NCI-H1092 (cell line): ENCODE data around the gene SEBOX.

ENCODE experiments used
- DNase-seq: peaks from one replicate; lab custom pipeline; 2025; lab: John Stamatoyannopoulos, UW

The SEBOX gene, protein sequence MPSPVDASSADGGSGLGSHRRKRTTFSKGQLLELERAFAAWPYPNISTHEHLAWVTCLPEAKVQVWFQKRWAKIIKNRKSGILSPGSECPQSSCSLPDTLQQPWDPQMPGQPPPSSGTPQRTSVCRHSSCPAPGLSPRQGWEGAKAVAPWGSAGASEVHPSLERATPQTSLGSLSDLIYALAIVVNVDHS

DNA sequence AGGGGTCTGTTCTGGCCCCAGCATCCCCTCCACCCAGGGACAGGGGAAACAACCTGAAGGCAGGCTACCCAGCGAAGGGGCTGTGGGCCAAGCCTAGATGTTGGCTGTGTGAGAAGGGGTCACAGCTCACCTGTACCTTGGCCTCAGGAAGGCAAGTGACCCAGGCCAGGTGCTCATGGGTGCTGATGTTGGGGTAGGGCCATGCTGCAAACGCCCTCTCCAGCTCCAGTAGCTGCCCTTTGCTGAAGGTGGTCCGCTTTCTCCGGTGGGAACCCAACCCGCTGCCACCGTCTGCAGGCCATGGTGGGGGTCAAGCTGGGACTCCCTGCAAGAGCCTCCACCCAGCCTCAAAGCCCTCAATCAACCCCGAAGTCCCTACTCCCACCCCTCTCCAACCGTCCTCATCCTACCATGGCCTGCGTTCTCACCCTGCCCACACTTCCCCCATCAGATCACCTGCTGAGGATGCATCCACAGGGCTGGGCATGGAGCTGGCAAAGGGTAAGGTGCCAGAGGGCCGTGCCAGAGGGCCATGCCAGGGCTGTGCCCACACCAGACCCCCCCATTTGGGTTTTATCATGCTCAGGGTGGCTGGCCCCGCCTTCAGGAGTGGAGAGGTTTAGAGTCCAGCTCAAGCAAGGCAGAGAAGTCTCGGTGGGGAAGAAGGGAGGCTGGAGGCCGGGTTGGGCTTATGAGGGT is at the start of gene SEBOX:
Gene SEBOX, minus strand, starts transcription at position 535 of the 699 bp plus-strand sequence. Its CDS starts 48 bp downstream, at position 487.
- no peak for DNase-seq

DNA sequence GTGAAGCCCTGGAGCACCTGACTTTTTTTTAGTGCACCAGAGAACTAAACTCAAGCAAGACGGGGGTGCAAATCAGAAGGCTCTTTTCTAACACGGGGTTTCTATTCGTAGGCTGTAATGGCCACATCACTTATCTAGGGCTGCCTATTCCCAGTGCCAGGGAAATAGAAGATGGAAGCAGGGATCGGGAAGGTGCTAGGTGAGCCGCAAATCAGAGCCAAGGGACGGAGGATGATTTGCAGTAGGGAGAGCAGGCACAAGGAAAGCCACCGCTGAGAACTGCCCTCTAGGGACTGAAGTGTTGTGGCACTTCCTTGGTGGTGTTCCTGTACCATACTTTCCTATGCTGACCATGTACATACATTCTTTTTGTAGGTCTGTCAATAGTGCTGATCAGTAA is 48.8 kb upstream of the SEBOX start:
- no peak for DNase-seq

DNA sequence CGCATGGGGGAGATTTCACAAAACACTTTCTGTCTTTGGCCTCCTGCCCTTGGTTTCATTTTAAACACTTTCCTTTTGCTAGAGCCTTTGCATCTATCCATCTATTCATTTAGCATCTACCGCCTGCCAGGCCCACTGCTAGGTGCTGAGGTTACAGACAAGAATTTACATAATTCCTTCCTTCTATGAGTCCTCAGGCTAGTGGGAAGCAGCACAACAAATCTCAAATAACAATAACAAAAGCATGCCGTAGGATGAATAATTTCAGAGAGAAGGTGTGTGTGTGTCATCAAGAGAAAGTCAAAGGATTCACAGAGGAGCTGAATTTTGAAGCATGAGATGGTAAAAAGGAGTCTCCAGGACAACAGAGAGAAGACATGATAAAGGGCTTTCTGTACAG is 47.1 kb upstream of the SEBOX start:
- DNase-seq, result no peak

DNA sequence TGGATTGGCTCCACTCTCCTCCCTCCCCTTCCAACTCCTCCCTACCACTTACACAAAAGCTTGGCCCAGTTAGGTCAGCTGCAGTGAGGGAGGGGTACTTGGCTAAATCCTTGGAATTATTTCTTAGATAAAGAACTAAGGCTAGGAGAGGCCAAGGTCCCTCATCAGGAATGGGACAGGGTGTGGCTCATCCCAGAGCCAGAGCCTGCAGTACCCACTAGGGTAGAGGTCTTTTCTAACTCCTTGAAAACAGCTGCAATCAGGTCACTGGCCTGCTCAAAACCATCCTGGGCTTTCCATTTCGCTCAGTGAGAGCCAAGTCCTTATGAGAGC is 42.9 kb upstream of the SEBOX start:
- no peak for DNase-seq

DNA sequence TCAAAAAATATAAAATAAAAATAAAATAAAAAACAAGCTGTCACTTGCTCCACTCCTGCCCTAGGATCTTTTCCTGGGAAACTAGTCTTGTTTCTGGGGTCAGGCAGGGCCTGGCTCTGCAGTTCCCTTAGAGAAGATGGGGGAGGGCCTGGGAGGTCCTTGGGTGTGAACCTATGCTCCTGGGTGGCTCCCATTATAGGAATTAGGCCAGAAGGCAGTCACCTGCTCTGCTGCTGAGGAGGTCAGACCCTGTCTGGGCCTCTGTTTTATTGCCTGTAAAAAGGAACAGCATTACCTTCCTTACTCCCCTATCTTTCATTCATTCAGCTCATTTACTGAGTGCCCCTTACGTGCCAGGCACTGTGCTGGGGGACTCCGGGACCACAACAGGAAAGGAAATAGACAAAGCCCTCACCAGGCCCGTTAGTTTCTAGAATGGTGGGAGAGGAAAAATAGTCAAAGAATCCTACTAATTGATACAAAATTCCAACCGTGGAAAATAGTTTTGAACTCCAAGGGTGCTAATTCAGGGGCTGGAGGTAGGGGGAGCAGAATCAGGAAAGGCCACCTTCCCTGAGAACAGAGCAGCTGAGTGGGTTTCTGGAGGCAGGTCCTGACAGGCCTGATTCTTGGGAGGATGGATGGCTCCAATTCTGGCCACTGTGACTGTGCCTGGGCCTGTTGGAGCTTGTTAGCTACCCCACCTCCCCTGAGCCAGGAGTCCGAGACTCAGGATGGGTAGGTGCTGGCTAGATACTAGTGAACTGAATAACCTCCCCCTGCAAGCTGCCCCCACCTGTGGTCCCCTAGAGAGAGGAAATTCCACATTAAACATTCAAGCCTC is 42.4 kb upstream of the SEBOX start:
- DNase-seq, result no peak

DNA sequence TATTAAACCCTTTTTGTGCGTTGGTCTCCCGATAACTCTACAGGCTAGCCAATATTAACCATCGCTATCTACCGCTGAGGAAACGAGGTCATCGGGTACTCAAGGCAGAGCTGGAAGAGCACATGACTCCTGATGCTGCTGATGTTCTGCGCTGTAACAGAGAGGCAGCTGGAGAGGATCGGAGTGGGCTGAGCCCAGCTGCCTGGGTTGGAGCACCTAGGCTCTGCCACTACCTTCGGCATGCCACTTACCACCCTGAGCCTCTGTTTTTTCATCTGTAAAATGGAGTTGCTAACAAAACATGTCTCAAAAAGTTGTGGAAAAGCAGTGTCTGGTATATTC is 41.4 kb upstream of the SEBOX start:
- DNase-seq, result no peak

DNA sequence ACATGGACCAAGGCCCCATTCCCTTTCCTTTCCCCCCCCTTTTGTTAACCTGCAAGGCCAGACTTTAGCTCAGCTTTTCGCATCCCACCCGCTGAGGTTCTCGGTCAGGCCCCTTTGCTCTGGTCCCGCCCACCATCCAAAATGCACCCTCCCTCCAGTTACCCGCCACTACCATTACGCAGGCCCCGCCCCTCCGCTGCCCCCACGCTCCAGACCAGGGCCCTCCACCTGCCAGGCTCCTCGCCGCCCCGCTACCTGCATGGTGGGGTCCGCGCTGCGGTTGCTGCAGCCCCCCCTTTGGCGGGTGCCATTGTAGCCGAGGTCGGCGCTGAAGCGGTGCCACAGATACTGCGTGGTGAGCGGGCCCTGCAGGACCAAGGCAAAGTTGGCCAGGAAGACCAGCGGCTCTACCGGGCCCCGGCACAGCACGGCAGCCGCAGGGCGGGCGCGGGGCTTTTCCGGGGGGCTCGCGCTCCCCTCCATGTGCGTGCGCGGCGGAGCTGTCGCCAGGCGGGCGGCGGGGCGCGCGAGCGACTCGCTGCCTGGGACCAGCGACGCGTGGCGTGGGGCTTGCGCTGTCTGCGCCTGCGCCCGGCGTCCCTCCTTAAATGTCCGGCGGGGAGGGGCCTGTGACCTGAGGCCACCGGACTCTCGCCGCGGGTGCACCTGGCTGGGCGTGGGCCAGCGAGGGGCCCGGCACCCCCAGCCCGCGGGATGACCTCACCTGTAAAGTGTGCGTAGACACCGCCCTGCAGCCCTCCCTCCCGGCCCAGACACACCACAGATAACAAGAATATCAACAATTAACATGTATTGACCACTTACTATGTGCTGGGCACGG is 40.9 kb upstream of the SEBOX start, which contains the start of gene SLC46A1:
Gene SLC46A1, minus strand, starts transcription at position 581 of the 841 bp plus-strand sequence. Its CDS starts 98 bp downstream, at position 483.
- DNase-seq, result peak; percentile 28

DNA sequence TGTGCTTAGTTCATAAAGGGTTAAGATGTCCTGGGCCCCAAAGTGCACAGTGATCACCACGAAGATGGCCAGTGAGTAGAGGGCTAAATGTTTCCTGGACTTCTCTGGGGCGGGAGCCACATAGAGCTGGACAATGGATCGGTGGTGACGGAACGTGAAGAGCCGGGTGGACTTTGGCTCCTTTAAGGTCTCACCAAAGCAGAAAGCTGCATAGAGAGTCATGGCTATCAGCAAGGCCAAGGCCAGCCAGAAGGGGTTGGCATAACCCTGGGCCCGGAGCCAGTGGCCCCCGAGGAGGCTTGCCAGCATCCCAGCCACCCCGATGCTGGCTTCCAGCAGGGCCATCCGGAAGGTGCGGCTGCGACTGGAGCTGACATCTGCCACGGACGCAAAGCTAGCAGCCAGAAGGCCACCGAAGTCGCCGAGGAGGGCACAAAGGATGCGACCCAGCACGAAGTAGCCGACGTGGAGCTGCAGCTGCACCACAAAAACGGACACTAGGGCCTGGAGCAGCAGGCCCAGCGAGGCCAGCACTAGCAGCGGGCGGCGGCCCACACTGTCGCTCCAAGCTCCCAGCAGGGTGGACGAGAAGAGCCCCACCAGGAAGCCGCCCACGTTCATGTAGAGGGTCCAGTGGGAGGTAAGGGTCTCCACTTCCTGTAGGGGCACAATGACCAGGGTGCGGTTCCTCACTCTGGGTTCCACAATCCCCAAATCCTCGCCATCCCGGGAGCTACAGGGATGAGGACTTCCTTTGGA is 40.0 kb upstream of the SEBOX start:
- DNase-seq, result no peak

DNA sequence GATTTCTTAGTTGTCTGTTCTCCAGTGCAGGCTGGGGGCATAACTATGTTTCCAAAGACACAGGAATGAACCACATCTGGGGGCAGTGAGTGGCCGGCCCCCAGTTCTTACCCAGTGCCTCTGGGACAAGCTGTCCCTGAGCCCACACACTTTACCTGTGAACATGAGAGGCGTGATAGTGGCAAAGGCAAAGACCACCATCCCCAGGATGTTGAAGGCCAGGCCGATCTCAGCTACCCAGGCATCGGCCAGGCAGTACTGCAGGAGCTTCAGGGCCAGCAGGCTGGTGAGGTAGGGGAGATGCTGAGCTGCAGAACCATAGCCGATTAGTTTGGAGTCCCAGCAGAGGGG is 39.4 kb upstream of the SEBOX start:
- no peak for DNase-seq

DNA sequence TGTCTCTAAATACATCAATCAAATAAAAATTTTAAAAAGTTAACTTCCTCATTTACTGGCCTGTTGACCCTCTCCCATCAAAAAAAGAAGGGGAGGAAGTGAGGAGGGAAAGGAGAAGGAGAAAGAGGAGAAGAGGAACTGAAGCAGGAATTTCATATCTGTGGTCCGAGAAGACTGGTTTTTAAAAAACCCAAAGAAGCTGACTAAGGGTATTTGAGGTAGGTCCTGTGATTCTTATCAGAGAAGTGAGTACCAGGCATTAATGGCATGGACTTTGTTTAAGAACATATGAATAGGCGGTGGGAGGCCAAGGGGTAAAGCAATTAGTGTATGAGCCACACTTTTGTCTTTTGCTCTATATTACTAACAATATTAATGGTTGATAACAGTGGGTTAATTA is 39.0 kb upstream of the SEBOX start:
- no peak for DNase-seq

DNA sequence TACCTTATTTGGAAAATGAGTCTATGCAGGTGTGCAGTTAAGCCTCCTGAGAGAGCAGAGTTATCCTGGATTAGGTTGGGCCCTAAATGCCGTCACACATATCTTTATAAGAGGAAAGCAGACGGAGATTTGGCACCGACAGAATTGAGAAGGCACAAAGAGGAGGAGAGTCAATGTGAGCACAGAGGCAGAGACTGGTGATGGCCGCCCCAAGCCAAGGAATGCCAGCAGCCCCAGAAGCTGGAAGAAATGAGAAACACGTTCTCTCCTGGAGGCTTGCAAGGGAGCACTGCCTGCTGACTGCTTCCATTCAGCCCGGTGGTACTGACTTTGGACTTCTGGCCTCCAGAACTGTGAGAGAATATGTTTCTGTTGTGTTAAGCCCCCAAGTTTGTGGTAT is 37.8 kb upstream of the SEBOX start:
- no peak for DNase-seq

DNA sequence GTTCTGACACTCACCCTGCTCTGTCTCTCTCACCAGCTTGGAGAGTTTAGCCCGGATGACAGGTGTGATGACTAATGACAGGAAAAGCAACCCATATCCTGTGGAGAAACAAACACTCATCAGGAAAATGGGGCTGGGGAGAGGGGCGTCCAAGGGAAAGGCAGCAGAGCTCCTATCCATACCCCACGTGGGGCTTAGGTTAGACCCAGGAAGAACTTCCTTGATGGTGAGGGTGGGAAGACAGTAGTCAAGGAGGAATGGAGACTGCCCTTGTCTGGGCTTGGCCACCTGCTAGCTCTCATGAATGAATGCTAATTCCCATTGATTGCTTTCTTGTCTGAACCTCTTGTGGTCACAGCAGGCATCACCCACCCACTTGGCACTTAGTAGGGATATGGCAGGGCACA is 37.2 kb upstream of the SEBOX start:
- no peak for DNase-seq

DNA sequence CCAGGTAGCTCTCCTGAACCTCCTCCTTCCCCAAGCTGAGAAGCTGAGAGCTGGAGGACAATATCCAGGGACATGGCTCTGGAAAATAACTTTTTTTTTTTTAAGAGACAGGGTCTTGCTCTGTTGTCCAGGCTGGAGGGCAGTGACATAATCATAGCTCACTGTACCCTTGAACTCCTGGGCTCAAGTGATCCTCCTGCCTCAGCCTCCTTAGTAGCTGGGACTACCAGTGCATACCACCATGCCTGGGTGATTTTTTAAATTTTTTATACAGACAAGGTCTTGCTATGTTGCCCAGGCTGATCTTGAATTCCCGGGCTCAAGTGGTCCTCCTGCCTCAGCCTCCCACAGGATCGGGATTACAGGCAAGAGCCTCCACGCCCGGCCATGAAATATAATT is 34.8 kb upstream of the SEBOX start:
- no peak for DNase-seq

DNA sequence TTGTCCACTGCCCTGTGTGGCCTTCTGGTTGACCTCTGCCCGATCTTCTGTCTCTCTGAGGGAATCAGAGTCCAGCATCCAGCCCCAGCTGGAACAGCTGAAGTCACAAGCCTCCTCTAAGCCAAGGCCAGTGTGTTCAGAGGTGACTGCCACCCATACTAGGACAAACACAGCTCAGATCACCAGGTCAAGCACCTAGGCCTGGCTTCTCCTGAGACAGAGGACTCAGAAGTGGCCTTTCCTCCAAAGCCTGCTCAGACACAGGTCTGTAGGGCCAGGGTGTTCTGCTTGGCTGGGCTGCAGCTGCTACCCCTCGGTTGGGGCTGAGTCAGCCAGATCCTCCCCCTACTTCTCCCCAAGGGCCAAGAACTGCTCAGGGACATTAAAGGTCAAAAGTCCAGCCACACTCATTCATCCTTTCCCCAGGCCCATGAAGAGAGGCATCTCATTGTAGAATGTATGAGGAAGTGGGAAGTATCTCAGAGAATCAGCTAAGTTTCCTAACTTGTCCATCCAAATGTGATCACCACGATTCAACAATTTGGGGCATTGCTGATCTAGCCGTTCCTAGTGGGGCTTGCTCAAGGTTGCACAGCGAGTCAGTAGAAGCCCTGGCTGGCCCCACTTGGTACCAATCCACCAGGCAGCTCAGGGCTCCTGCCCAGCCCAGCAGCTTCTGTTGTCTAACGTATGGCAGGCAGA is 33.4 kb upstream of the SEBOX start:
- no peak for DNase-seq

DNA sequence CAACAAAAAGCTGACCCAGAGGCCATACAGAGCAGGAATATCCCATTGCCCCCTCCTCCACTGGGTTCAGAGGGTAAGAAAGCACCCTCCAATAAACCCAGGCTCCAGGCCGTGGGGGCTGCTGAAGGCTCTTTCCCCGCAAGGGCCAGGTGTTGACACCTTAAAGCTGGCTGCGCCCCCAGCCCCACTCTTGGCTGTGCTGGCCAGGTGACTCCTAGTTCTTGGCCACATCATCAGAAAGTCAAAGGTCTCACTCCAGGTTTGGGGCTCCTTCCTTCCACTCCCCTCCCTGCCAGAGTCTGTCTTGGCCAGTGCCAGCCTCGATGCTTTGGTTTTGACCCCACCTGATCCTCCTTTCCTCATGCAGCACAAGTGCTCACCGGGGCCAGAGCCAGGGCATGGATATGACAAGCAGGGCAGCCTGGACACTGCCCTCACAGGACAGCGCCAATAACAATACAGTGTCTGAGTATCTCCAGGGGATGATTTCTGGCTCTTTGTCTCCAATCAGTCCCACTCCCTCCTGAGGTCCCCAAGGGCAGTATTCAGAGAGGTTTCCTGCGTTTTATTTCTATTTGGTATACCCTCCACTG is 32.8 kb upstream of the SEBOX start:
- no peak for DNase-seq

DNA sequence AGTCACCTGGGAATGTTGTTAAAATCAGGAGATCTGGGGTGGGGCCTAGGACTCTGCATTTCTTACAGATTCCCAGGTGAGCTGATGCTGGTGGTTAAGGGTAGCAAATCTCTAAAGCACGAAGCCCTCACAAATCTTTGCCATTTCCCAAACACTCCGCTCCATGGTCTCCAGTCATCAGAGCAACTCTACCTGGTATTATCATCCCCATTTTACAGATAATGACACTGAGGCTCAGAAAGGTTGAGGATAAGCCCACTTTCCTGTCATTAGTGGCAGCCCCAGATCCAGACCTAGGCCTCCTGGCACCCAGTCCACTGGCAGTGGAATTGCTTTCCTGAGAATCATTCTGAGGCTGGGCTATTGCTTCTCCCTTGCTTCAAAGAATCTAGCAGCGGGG is 32.3 kb upstream of the SEBOX start:
- DNase-seq, result no peak

DNA sequence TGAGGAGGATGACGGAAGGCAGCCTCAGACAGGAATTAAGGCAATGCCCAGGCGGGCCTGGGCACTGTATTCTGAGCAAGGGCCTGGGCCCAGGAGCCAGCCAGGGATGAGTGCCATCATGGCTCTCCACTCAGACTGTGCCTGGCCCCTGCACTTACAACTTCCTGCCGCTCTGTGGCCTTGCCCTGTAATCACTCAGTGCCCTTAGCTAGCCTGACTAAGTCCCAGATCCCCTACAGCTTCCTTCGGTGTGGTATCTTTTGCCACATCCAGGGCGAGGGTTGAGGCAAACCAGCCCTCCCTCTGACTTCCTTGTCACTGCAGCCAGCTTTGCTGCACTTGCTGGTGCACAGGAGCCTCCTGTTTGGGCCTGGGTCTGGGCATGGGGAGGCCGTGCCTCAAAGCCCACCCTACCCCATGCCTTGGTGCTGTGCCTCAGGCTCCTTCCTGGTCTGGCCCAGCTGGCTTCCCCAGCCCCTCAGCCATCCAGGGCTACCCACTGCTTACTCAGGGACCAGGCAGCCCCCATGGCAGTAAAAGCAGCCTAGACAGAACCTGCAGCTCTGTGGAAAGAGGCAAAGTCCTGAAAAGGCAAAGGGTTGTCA is 31.7 kb upstream of the SEBOX start:
- DNase-seq, result no peak

DNA sequence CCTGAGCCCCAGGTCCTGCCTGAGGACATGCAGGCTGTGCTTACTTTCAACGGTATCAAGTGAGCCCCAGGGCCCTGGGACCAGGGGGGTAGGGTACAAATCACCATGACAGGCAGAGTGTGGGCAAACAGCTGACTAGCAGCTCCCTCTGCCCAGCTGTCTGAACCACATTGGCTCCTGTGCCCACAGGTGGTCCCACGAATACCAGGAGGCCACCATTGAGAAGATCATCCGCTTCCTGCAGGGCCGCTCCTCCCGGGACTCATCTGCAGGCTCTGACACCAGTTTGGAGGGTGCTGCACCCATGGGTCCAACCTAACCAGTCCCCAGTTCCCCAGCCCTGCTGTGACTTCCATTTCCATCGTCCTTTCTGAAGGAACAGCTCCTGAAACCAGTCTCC is 31.0 kb upstream of the SEBOX start:
- no peak for DNase-seq

DNA sequence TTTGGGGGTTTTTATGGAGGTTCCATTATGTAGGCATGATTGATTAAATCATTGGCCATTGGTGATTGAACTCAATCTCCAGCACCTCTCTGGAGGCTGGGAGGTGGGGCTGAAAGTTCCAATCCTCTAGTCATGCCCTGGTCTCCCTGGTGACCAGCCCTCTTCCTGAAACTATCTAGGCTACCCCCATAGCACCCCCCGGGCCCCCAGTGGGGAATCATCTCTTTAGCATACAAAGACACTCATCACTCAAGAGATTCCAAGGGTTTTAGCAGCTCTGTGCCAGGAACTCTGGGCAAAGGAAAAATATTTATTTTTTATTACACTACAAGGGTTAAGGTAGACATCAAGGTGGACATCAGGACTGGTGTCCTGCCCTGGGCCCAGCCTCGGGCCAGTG is 30.4 kb upstream of the SEBOX start:
- no peak for DNase-seq
